Embryonic facial prominence (tissue), 1 donor: Measurements from ENCODE around the gene SLC25A18.
"Not testable (repeated sequence)": the region's sequence is repeated elsewhere in the genome, so short reads cannot be mapped to it uniquely, and the experiment has no call there.

Experiments used
- DNase-seq: peaks from one replicate; pipeline ENCODE4 v3.0.0-alpha.2; 2016; ENCODE audit errors: extremely low spot score

The SLC25A18 gene

GRCh38 chr22:17607891-17608521, 44.7 kb downstream of the SLC25A18 start:
- DNase-seq = no peak

- DNase-seq = no peak
Measured at GRCh38 chr22:17612057-17612456, 48.8 kb downstream of the SLC25A18 start.

GRCh38 chr22:17613280-17613679, 50.0 kb downstream of the SLC25A18 start:
- DNase-seq = no peak

- DNase-seq = no peak
Measured at GRCh38 chr22:17627961-17628405, 64.7 kb downstream of the SLC25A18 start.

GRCh38 chr22:17628406-17629172, 65.3 kb downstream of the SLC25A18 start, which contains the start of gene ATP6V1E1:
Gene ATP6V1E1, minus strand, starts transcription at chr22:17628749. Its CDS starts 114 bp downstream, at chr22:17628635.
- peak; percentile 95 for DNase-seq

- no peak for DNase-seq
Measured at GRCh38 chr22:17629173-17629489, 65.8 kb downstream of the SLC25A18 start.

GRCh38 chr22:17629641-17630040, 66.3 kb downstream of the SLC25A18 start:
- no peak for DNase-seq

GRCh38 chr22:17631076-17631565, 67.8 kb downstream of the SLC25A18 start:
- DNase-seq = no peak

GRCh38 chr22:17633217-17633997, 70.1 kb downstream of the SLC25A18 start:
- no peak for DNase-seq

- DNase-seq = no peak
Measured at GRCh38 chr22:17633998-17634323, 70.7 kb downstream of the SLC25A18 start.

- DNase-seq = no peak
Measured at GRCh38 chr22:17634696-17635095, 71.4 kb downstream of the SLC25A18 start.

- DNase-seq = not testable (repeated sequence)
Measured at GRCh38 chr22:17636850-17637249, 73.6 kb downstream of the SLC25A18 start.

GRCh38 chr22:17637490-17638181, 74.3 kb downstream of the SLC25A18 start:
- no peak for DNase-seq

GRCh38 chr22:17638182-17638431, 74.8 kb downstream of the SLC25A18 start:
- peak; percentile 34 for DNase-seq

GRCh38 chr22:17638432-17639246, 75.3 kb downstream of the SLC25A18 start, which contains the start of gene BCL2L13:
Gene BCL2L13, plus strand, starts transcription at chr22:17638757. Its CDS starts 16,955 bp downstream, at chr22:17655712.
- peak; percentile 76 for DNase-seq

GRCh38 chr22:17639247-17639741, 76.0 kb downstream of the SLC25A18 start:
- peak; percentile 59 for DNase-seq
